Mucosa of descending colon (tissue), 3 donors: ENCODE data around the gene TMIE. TPM values are rescaled to one million over a fixed set of nuclear protein-coding genes. Genes with fewer than 3 reads are reported as not detected.

Source experiments
- ATAC-seq: fragments of 200-7000 bp; cut with Tn5 transposase; one replicate; pipeline ENCODE4 v1.9.1; 2020; ENCODE audit warnings: mild to moderate bottlenecking, moderate library complexity
- DNase-seq, 3 donors: peaks; one replicate each; pipeline ENCODE4 v3.0.0-alpha.2; 2020
- H3K36me3 ChIP-seq: fragments of 200-600 bp; one replicate; pipeline ENCODE4 v1.8.0; 2021; ENCODE audit warnings: low read depth, mild to moderate bottlenecking
- H3K4me1 ChIP-seq: fragments of 200-600 bp; one replicate; pipeline ENCODE4 v1.8.0; 2021; ENCODE audit warnings: low read depth, mild to moderate bottlenecking
- H3K4me3 ChIP-seq: fragments of 200-600 bp; one replicate; pipeline ENCODE4 v1.8.0; 2021; ENCODE audit warnings: mild to moderate bottlenecking
- H3K9me3 ChIP-seq: fragments of 200-600 bp; one replicate; pipeline ENCODE4 v1.8.0; 2021; ENCODE audit warnings: mild to moderate bottlenecking
- intact Hi-C, 2 donors: fragments of 100-400 bp; cut with DNase I in 1 of 2; cut with micrococcal nuclease in 1 of 2; formaldehyde crosslinking; loops; one replicate each; pipeline versions ENCODE4 v1.11.0 to v1.11.1; 2022; cut with DNase I, micrococcal nuclease
- total RNA-seq, 3 donors: library from RNA; stranded (reverse); fragmentation: NEBNext Ultra II Directional in 2 of 3; extraction: Animal tissue kit (Norgen Biotek cat#: 25700) in 2 of 3; gene quantifications; one replicate each; pipeline versions ENCODE4 v1.2.1 to v1.2.4, GENCODE V29; 2021 to 2023
- TF ChIP-seq, protein P1 (sequence below): fragments of 200-600 bp; IDR thresholded peaks from one replicate; pipeline ENCODE4 v1.8.0; 2022; ENCODE audit warnings: antibody characterized with exemption, mild to moderate bottlenecking
- donor health status: DM: no; HTN: no; CAD: no; lungs with moderate emphysema.
- donor health status: DM: no; HTN: no; CAD: no.
- donor health status: DM: no; HTN: yes; CAD: no.

Gene TMIE
- total RNA-seq, 3 donors from 2014 or later, result 0.23 to 1.1 TPM; not detected in 1

GRCh38 chr3:46711760-46712159 is 10.6 kb downstream of the TMIE start:
- no peaks in the 10 kb centered on the region for H3K9me3 ChIP-seq
- H3K4me1 ChIP-seq, result no peaks in the 10 kb centered on the region
- ATAC-seq, result no peak
- no peaks in the 10 kb centered on the region for H3K36me3 ChIP-seq
- no peak overlapping the region for H3K4me3 ChIP-seq
- no peak for DNase-seq
- intact Hi-C loops, result no loop called here
- TF ChIP-seq, protein P1, sequence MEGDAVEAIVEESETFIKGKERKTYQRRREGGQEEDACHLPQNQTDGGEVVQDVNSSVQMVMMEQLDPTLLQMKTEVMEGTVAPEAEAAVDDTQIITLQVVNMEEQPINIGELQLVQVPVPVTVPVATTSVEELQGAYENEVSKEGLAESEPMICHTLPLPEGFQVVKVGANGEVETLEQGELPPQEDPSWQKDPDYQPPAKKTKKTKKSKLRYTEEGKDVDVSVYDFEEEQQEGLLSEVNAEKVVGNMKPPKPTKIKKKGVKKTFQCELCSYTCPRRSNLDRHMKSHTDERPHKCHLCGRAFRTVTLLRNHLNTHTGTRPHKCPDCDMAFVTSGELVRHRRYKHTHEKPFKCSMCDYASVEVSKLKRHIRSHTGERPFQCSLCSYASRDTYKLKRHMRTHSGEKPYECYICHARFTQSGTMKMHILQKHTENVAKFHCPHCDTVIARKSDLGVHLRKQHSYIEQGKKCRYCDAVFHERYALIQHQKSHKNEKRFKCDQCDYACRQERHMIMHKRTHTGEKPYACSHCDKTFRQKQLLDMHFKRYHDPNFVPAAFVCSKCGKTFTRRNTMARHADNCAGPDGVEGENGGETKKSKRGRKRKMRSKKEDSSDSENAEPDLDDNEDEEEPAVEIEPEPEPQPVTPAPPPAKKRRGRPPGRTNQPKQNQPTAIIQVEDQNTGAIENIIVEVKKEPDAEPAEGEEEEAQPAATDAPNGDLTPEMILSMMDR, result no peak

GRCh38 chr3:46712191-46713049 is 11.2 kb downstream of the TMIE start:
- intact Hi-C loops, result no loop called here
- Histone ChIP-seq H3K4me3 (no peak overlapping the region), H3K36me3 (no peaks in the 10 kb centered on the region), H3K4me1 (no peaks in the 10 kb centered on the region), H3K9me3 (no peaks in the 10 kb centered on the region)
- ATAC-seq, result no peak
- TF ChIP-seq, protein P1, result no peak
- DNase-seq, result no peak

- no peaks in the 10 kb centered on the region for H3K36me3 ChIP-seq
- no peaks in the 10 kb centered on the region for H3K4me1 ChIP-seq
- no peak for DNase-seq
- H3K4me3 ChIP-seq, result no peak overlapping the region
- ATAC-seq, result no peak
- TF ChIP-seq, protein P1, result no peak
- no peaks in the 10 kb centered on the region for H3K9me3 ChIP-seq
- intact Hi-C loops, result no loop called here
Observed at GRCh38 chr3:46713050-46713897, 12.1 kb downstream of the TMIE start.

- DNase-seq (no peak), ATAC-seq (peak; percentile 27)
- H3K9me3 ChIP-seq, result no peaks in the 10 kb centered on the region
- intact Hi-C loops, result no loop called here
- TF ChIP-seq, protein P1, result no peak
- no peak overlapping the region for H3K4me3 ChIP-seq
- H3K36me3 ChIP-seq, result no peaks in the 10 kb centered on the region
- H3K4me1 ChIP-seq, result no peaks in the 10 kb centered on the region
Observed at GRCh38 chr3:46713898-46714552, 12.8 kb downstream of the TMIE start.

DNA sequence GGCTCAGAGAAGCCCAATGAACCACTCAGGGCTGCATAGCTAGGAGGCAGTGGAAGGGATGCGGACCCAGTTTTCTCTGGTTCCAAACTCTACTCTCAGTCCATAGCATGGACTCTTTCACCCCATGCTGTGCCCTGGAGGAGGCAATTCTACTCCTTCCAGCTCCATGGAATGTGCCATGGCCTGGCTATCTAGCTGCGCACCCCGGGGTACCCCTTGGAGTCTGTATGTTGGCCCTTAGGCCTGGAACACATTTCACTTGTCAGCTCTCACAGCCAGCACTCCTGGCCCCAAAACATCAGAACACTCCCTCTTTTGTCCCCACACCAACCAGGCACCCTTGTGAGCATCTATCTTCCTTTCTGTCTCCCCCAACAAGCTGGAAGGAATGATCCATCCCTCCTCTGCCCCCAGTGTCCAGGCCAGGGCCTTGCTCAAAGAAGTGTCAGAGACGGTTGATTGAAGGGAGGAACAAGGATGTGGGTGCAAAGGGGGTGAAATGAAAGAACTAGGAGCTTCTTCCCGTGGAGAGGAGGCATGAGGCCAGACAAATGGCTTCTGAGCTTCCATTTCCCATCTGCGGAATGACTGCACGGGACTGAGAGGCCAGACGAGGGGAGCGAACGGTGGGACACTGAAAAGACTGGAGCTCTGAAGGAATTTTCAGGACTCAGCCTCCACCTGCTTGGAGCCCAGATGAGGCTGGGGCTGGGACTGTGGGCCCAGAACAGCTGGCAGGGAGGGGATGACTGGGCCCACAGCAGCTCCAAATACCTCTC is 13.7 kb downstream of the TMIE start:
- Histone ChIP-seq H3K36me3 (no peaks in the 10 kb centered on the region), H3K4me1 (no peaks in the 10 kb centered on the region), H3K9me3 (no peaks in the 10 kb centered on the region), H3K4me3 (no peak overlapping the region)
- intact Hi-C loops, result no loop called here
- DNase-seq (no peak), ATAC-seq (no peak)
- TF ChIP-seq, protein P1, result no peak
